SK-N-MC (cell line): ENCODE results near the gene EXOC8.

Experiments used
- DNase-seq: peaks from one replicate; pipeline ENCODE4 v3.0.0-alpha.2; 2011; ENCODE audit warnings: low read depth, low spot score
- H3K27ac ChIP-seq: fragments of 200-600 bp; sonication (generic); 2 replicates; pipeline ENCODE4 v1.5.1; 2016; ENCODE audit warnings: mixed run types
- H3K36me3 ChIP-seq: fragments of 200-600 bp; sonication (generic); 2 replicates; pipeline ENCODE4 v1.6.1; 2017; ENCODE audit warnings: antibody characterized with exemption, low read length, mixed read lengths; ENCODE audit not compliant: insufficient read depth
- H3K4me3 ChIP-seq: fragments of 200-600 bp; sonication (generic); 2 replicates; pipeline ENCODE4 v1.5.1; 2016
- H3K9ac ChIP-seq: fragments of 200-600 bp; sonication (generic); 2 replicates; pipeline ENCODE4 v1.8.0; 2017; ENCODE audit warnings: mixed run types, mixed read lengths; ENCODE audit not compliant: insufficient read length
- H3K9me3 ChIP-seq: fragments of 200-600 bp; sonication (generic); 2 replicates; pipeline ENCODE4 v1.6.1; 2017; ENCODE audit warnings: low read depth, mild to moderate bottlenecking, antibody characterized with exemption, low read length, moderate library complexity, mixed read lengths
- EZH2 ChIP-seq: fragments of 200-600 bp; sonication (generic); IDR thresholded peaks from one replicate; pipeline ENCODE4 v1.6.1; 2017; ENCODE audit warnings: antibody characterized with exemption
- FOXP2 ChIP-seq: optimal IDR thresholded peaks from 2 replicates; pipeline ENCODE3; 2011; ENCODE audit warnings: mild to moderate bottlenecking, moderate library complexity; ENCODE audit not compliant: insufficient read depth; ENCODE audit errors: extremely low read length, control extremely low read depth
- POLR2AphosphoS5 ChIP-seq: IDR thresholded peaks from 2 replicates; pipeline ENCODE4 v1.6.1; 2012; ENCODE audit warnings: mild to moderate bottlenecking, low read depth, low read length, borderline replicate concordance

EXOC8 gene

GRCh38 chr1:231340328-231341013, 2.8 kb upstream of the EXOC8 start:
- H3K9ac ChIP-seq: no peak overlapping the region
- no peak for TF ChIP-seq EZH2
- TF ChIP-seq FOXP2: no peak
- no peak for TF ChIP-seq POLR2AphosphoS5
- no peak for DNase-seq
- no peaks in the 10 kb centered on the region for H3K9me3 ChIP-seq
- H3K27ac ChIP-seq: no peak overlapping the region
- no peak overlapping the region for H3K4me3 ChIP-seq
- H3K36me3 ChIP-seq: peaks cover 23% of the 10 kb centered on the region

GRCh38 chr1:231338270-231339128, 847 bp upstream of the EXOC8 start, which contains the start of gene SPRTN:
TSS of gene SPRTN (plus strand) at chr1:231338293. CDS start at chr1:231338384, 91 bp downstream.
- no peak for DNase-seq
- H3K4me3 ChIP-seq: peak within 1 kb of the TSS; percentile 86
- H3K27ac ChIP-seq: peak within 1 kb of the TSS; percentile 97
- TF ChIP-seq FOXP2 (no peak), POLR2AphosphoS5 (0 out of 2 replicates have a peak, but pooled peaks have one; percentile 35)
- H3K9ac ChIP-seq: peak within 1 kb of the TSS; percentile 89
- H3K9me3 ChIP-seq: no peaks in the 10 kb centered on the region
- peaks cover 26% of the 10 kb centered on the region for H3K36me3 ChIP-seq

GRCh38 chr1:231337043-231337471, 595 bp downstream of the EXOC8 start:
- Histone ChIP-seq H3K4me3 (peak overlapping the region; percentile 86), H3K9ac (peak overlapping the region; percentile 89), H3K9me3 (no peaks in the 10 kb centered on the region), H3K27ac (no peak overlapping the region), H3K36me3 (peaks cover 19% of the 10 kb centered on the region)
- DNase-seq: no peak
- TF ChIP-seq POLR2AphosphoS5 (no peak), EZH2 (no peak), FOXP2 (no peak)

- Histone ChIP-seq H3K9me3 (no peaks in the 10 kb centered on the region), H3K27ac (no peak overlapping the region), H3K9ac (peak overlapping the region; percentile 89), H3K36me3 (peaks cover 12% of the 10 kb centered on the region), H3K4me3 (peak overlapping the region; percentile 86)
- TF ChIP-seq POLR2AphosphoS5 (no peak), EZH2 (no peak), FOXP2 (no peak)
- no peak for DNase-seq
Measured at GRCh38 chr1:231335663-231336602, 1.7 kb downstream of the EXOC8 start.

- H3K9me3 ChIP-seq: no peaks in the 10 kb centered on the region
- peaks cover 4% of the 10 kb centered on the region; the same call in 1 of the 2 replicates for H3K36me3 ChIP-seq
- no peak for DNase-seq
- peak overlapping the region; percentile 86 for H3K4me3 ChIP-seq
- no peak for TF ChIP-seq EZH2
- no peak for TF ChIP-seq FOXP2
- no peak for TF ChIP-seq POLR2AphosphoS5
- no peak overlapping the region for H3K27ac ChIP-seq
- peak overlapping the region; percentile 89 for H3K9ac ChIP-seq
Measured at GRCh38 chr1:231334952-231335351, 2.7 kb downstream of the EXOC8 start.

- Histone ChIP-seq H3K9me3 (no peaks in the 10 kb centered on the region), H3K36me3 (peaks cover 4% of the 10 kb centered on the region; the same call in 1 of the 2 replicates), H3K27ac (no peak overlapping the region), H3K9ac (peak overlapping the region; percentile 89), H3K4me3 (peak overlapping the region; percentile 86)
- TF ChIP-seq FOXP2 (no peak), EZH2 (no peak), POLR2AphosphoS5 (no peak)
- DNase-seq: no peak
Measured at GRCh38 chr1:231334079-231334666, 3.5 kb downstream of the EXOC8 start.

- no peak for TF ChIP-seq POLR2AphosphoS5
- no peak for TF ChIP-seq EZH2
- TF ChIP-seq FOXP2: no peak
- Histone ChIP-seq H3K27ac (no peak overlapping the region), H3K36me3 (peaks cover 4% of the 10 kb centered on the region; the same call in 1 of the 2 replicates), H3K9me3 (no peaks in the 10 kb centered on the region), H3K9ac (peak overlapping the region; percentile 89), H3K4me3 (peak overlapping the region; percentile 86)
- DNase-seq: no peak
Measured at GRCh38 chr1:231332761-231333160, 4.9 kb downstream of the EXOC8 start.
